Measurements from ENCODE around the gene NEK10.

NEK10 gene

GRCh38 chr3:27384191-27384590 is 15.0 kb upstream of the NEK10 start:
- Histone ChIP-seq H3F3A (ENCODE audit: low read depth) (no peaks in the 10 kb centered on the region), H3K36me3 (ENCODE audit: insufficient read depth, low read length) (peaks cover 45% of the 10 kb centered on the region)
- no peak for TF ChIP-seq CTCF (conservative IDR thresholded peaks at IDR 0.05; ENCODE audit: low read length)

GRCh38 chr3:27380433-27381357 is 11.5 kb upstream of the NEK10 start:
- Histone ChIP-seq H2AFZ (ENCODE audit: low read length) (no peak overlapping the region), H3K4me3 (ENCODE audit: low read length, poor library complexity, severe bottlenecking) (no peak overlapping the region), H3K9me3 (ENCODE audit: insufficient read depth, low read depth, low read length) (no peaks in the 10 kb centered on the region), H4K20me1 (ENCODE audit: insufficient read depth, low read length, poor library complexity, severe bottlenecking) (no peaks in the 10 kb centered on the region), H3K4me2 (ENCODE audit: low read depth, low read length, poor library complexity, severe bottlenecking) (no peak overlapping the region), H3K36me3 (ENCODE audit: insufficient read depth, low read length) (peaks cover 49% of the 10 kb centered on the region), H3K4me1 (ENCODE audit: insufficient read depth, low read length, poor library complexity, severe bottlenecking) (no peaks in the 10 kb centered on the region), H3K9ac (ENCODE audit: low read depth, low read length, poor library complexity, severe bottlenecking) (no peak overlapping the region), H3K9me2 (replicated peaks; ENCODE audit: low read depth, low read length) (no peaks in the 10 kb centered on the region), H3K27me3 (ENCODE audit: insufficient read depth, low read length, poor library complexity, severe bottlenecking) (no peaks in the 10 kb centered on the region), H3K79me2 (ENCODE audit: insufficient read depth, low read length) (no peaks in the 10 kb centered on the region), H3F3A (ENCODE audit: low read depth) (no peaks in the 10 kb centered on the region)
- TF ChIP-seq EZH2phosphoT487 (IDR thresholded peaks at IDR 0.05; ENCODE audit: borderline replicate concordance) (no peak), CTCF (conservative IDR thresholded peaks at IDR 0.05; ENCODE audit: low read length) (no peak)

More at GRCh38 chr3:27384191-27384590, 15.0 kb upstream of the NEK10 start:
- no peak overlapping the region for H3K4me2 ChIP-seq (ENCODE audit: low read depth, low read length, poor library complexity, severe bottlenecking)
- H3K9ac ChIP-seq (ENCODE audit: low read depth, low read length, poor library complexity, severe bottlenecking) = no peak overlapping the region
- H3K4me3 ChIP-seq (ENCODE audit: low read length, poor library complexity, severe bottlenecking) = no peak overlapping the region
- no peaks in the 10 kb centered on the region for H3K79me2 ChIP-seq (ENCODE audit: insufficient read depth, low read length)
- no peaks in the 10 kb centered on the region for H3K4me1 ChIP-seq (ENCODE audit: insufficient read depth, low read length, poor library complexity, severe bottlenecking)
- H3K9me3 ChIP-seq (ENCODE audit: insufficient read depth, low read depth, low read length) = no peaks in the 10 kb centered on the region
- H2AFZ ChIP-seq (ENCODE audit: low read length) = no peak overlapping the region
- H3K9me2 ChIP-seq (replicated peaks; ENCODE audit: low read depth, low read length) = no peaks in the 10 kb centered on the region
- no peaks in the 10 kb centered on the region for H4K20me1 ChIP-seq (ENCODE audit: insufficient read depth, low read length, poor library complexity, severe bottlenecking)
- H3K27me3 ChIP-seq (ENCODE audit: insufficient read depth, low read length, poor library complexity, severe bottlenecking) = no peaks in the 10 kb centered on the region

- H4K20me1 ChIP-seq (ENCODE audit: insufficient read depth, low read length, poor library complexity, severe bottlenecking) = no peaks in the 10 kb centered on the region
- no peak overlapping the region for H2AFZ ChIP-seq (ENCODE audit: low read length)
- H3K36me3 ChIP-seq (ENCODE audit: insufficient read depth, low read length) = peaks cover 34% of the 10 kb centered on the region; the same call in 1 of the 2 replicates
- H3K4me3 ChIP-seq (ENCODE audit: low read length, poor library complexity, severe bottlenecking) = no peak overlapping the region
- no peaks in the 10 kb centered on the region for H3K9me3 ChIP-seq (ENCODE audit: insufficient read depth, low read depth, low read length)
- no peaks in the 10 kb centered on the region for H3K79me2 ChIP-seq (ENCODE audit: insufficient read depth, low read length)
- H3K4me1 ChIP-seq (ENCODE audit: insufficient read depth, low read length, poor library complexity, severe bottlenecking) = no peaks in the 10 kb centered on the region
- TF ChIP-seq CTCF (conservative IDR thresholded peaks at IDR 0.05; ENCODE audit: low read length) (no peak), EZH2phosphoT487 (IDR thresholded peaks at IDR 0.05; ENCODE audit: borderline replicate concordance) (no peak)
- H3K9me2 ChIP-seq (replicated peaks; ENCODE audit: low read depth, low read length) = no peaks in the 10 kb centered on the region
- H3K27me3 ChIP-seq (ENCODE audit: insufficient read depth, low read length, poor library complexity, severe bottlenecking) = no peaks in the 10 kb centered on the region
- H3K4me2 ChIP-seq (ENCODE audit: low read depth, low read length, poor library complexity, severe bottlenecking) = no peak overlapping the region
- no peak overlapping the region for H3K9ac ChIP-seq (ENCODE audit: low read depth, low read length, poor library complexity, severe bottlenecking)
- H3F3A ChIP-seq (ENCODE audit: low read depth) = 0 out of 2 replicates have a peak, but pooled peaks cover 6% of the 10 kb centered on the region
Observed at GRCh38 chr3:27378331-27378730, 9.1 kb upstream of the NEK10 start.

Measured in Loucy (cell line).